Activated CD4-positive, alpha-beta memory T cell treated with anti-CD3 and anti-CD28 coated beads for 36 hours (primary cell): ENCODE data around the gene ADAM19. TPM values are rescaled to one million over a fixed set of nuclear protein-coding genes. Genes with fewer than 3 reads are reported as not detected.
A peak's percentile ranks its signal among the peaks of the same experiment; 100 is the strongest.

ENCODE experiments used
- CTCF ChIA-PET: fragments of 350-600 bp; sonication (Branson Sonifier 250); formaldehyde crosslinking; loops from one replicate; lab custom pipeline; 2021; ENCODE audit warnings: antibody characterized with exemption, inconsistent platforms; lab: Charles Lee
- POLR2A ChIA-PET: fragments of 350-600 bp; sonication (Branson Sonifier 250); formaldehyde crosslinking; loops from one replicate; lab custom pipeline; 2021; ENCODE audit warnings: antibody characterized with exemption; lab: Charles Lee
- DNase-seq: peaks from one replicate; pipeline ENCODE4 v3.0.0-alpha.2; 2020
- H3K27ac Mint-ChIP-seq: one replicate; pipeline ENCODE4 v1.8.0; 2021; ENCODE audit warnings: mixed read lengths
- H3K27me3 Mint-ChIP-seq: one replicate; pipeline ENCODE4 v1.8.0; 2021; ENCODE audit warnings: mixed read lengths
- H3K36me3 Mint-ChIP-seq: one replicate; pipeline ENCODE4 v1.8.0; 2021; ENCODE audit warnings: mixed read lengths
- H3K4me1 Mint-ChIP-seq: one replicate; pipeline ENCODE4 v1.8.0; 2021; ENCODE audit warnings: low read depth, mixed read lengths
- H3K4me3 Mint-ChIP-seq: one replicate; pipeline ENCODE4 v1.8.0; 2021; ENCODE audit warnings: mild to moderate bottlenecking, mixed read lengths
- H3K9me3 Mint-ChIP-seq: one replicate; pipeline ENCODE4 v1.8.0; 2021; ENCODE audit warnings: mixed read lengths
- intact Hi-C: fragments of 100-400 bp; cut with micrococcal nuclease; formaldehyde crosslinking; loops from one replicate; pipeline ENCODE4 v1.15.1; 2023
- total RNA-seq, 2 experiments: library from RNA; stranded (reverse); gene quantifications; one replicate each; pipeline ENCODE4 v1.2.3, GENCODE V29; 2021

ADAM19 gene
- total RNA-seq, 2 experiments from 2014 or later: 107 to 111 TPM

GRCh38 chr5:157511651-157512644, 63.6 kb downstream of the ADAM19 start:
- no peak overlapping the region for H3K4me3 Mint-ChIP-seq
- intact Hi-C loops: no loop called here
- H3K9me3 Mint-ChIP-seq: no peaks in the 10 kb centered on the region
- peaks cover 74% of the 10 kb centered on the region for H3K36me3 Mint-ChIP-seq
- DNase-seq: peak; percentile 77
- POLR2A ChIA-PET: interaction anchor here (1.2 kb wide), 1 partner anchor 22 kb away, joined by 3 read pairs; no protein-coding TSS in a partner anchor
- H3K27me3 Mint-ChIP-seq: no peaks in the 10 kb centered on the region
- no peak overlapping the region for H3K27ac Mint-ChIP-seq
- CTCF ChIA-PET: no interaction called here
- peaks cover 47% of the 10 kb centered on the region for H3K4me1 Mint-ChIP-seq

- ChIA-PET POLR2A (no interaction called here), CTCF (no interaction called here)
- Mint-ChIP-seq H3K27me3 (no peaks in the 10 kb centered on the region), H3K27ac (no peak overlapping the region), H3K9me3 (no peaks in the 10 kb centered on the region), H3K36me3 (peaks cover 79% of the 10 kb centered on the region), H3K4me3 (no peak overlapping the region), H3K4me1 (peaks cover 46% of the 10 kb centered on the region)
- no peak for DNase-seq
- intact Hi-C loops: no loop called here
These were observed 64.9 kb downstream of the ADAM19 start for GRCh38 chr5:157510682-157511081.

- Mint-ChIP-seq H3K27ac (peak overlapping the region; percentile 58), H3K9me3 (no peaks in the 10 kb centered on the region), H3K4me3 (no peak overlapping the region), H3K27me3 (no peaks in the 10 kb centered on the region), H3K36me3 (peaks cover 80% of the 10 kb centered on the region), H3K4me1 (peaks cover 44% of the 10 kb centered on the region)
- intact Hi-C loops: no loop called here
- no peak for DNase-seq
- CTCF ChIA-PET: no interaction called here
- POLR2A ChIA-PET: interaction anchor here (0.8 to 1.1 kb wide), 2 partner anchors 37 to 59 kb away, joined by 3 read pairs; no protein-coding TSS in a partner anchor
These were observed 66.0 kb downstream of the ADAM19 start for GRCh38 chr5:157509587-157509986.

GRCh38 chr5:157509093-157509492, 66.5 kb downstream of the ADAM19 start:
- no peak for DNase-seq
- intact Hi-C loops: no loop called here
- Mint-ChIP-seq H3K36me3 (peaks cover 83% of the 10 kb centered on the region), H3K4me1 (peaks cover 44% of the 10 kb centered on the region), H3K4me3 (no peak overlapping the region), H3K27ac (peak overlapping the region; percentile 4), H3K9me3 (no peaks in the 10 kb centered on the region), H3K27me3 (no peaks in the 10 kb centered on the region)
- POLR2A ChIA-PET: interaction anchor here (1.1 kb wide), 1 partner anchor 37 kb away, joined by 3 read pairs; no protein-coding TSS in a partner anchor
- CTCF ChIA-PET: no interaction called here

GRCh38 chr5:157506981-157507780, 68.4 kb downstream of the ADAM19 start:
- H3K36me3 Mint-ChIP-seq: peaks cover 82% of the 10 kb centered on the region
- no peaks in the 10 kb centered on the region for H3K27me3 Mint-ChIP-seq
- CTCF ChIA-PET: interaction anchor here (1.1 kb wide), 1 partner anchor 212 kb away, joined by 3 read pairs; no protein-coding TSS in a partner anchor
- no peak overlapping the region for H3K27ac Mint-ChIP-seq
- POLR2A ChIA-PET: interaction anchor here (0.6 kb wide), 1 partner anchor 9 kb away, joined by 4 read pairs; no protein-coding TSS in a partner anchor
- DNase-seq: no peak
- peaks cover 44% of the 10 kb centered on the region for H3K4me1 Mint-ChIP-seq
- intact Hi-C loops: no loop called here
- H3K9me3 Mint-ChIP-seq: no peaks in the 10 kb centered on the region
- no peak overlapping the region for H3K4me3 Mint-ChIP-seq

- no peak for DNase-seq
- Mint-ChIP-seq H3K4me1 (peaks cover 34% of the 10 kb centered on the region), H3K36me3 (peaks cover 82% of the 10 kb centered on the region), H3K9me3 (no peaks in the 10 kb centered on the region), H3K27me3 (no peaks in the 10 kb centered on the region), H3K27ac (no peak overlapping the region), H3K4me3 (no peak overlapping the region)
- intact Hi-C loops: no loop called here
- ChIA-PET CTCF (interaction anchor here (1.1 kb wide), 1 partner anchor 213 kb away, joined by 3 read pairs; no protein-coding TSS in a partner anchor), POLR2A (no interaction called here)
These were observed 69.4 kb downstream of the ADAM19 start for GRCh38 chr5:157506066-157506590.

- peaks cover 83% of the 10 kb centered on the region for H3K36me3 Mint-ChIP-seq
- no peaks in the 10 kb centered on the region for H3K9me3 Mint-ChIP-seq
- H3K27ac Mint-ChIP-seq: no peak overlapping the region
- DNase-seq: no peak
- no peaks in the 10 kb centered on the region for H3K27me3 Mint-ChIP-seq
- ChIA-PET POLR2A (no interaction called here), CTCF (no interaction called here)
- H3K4me3 Mint-ChIP-seq: no peak overlapping the region
- intact Hi-C loops: no loop called here
- peaks cover 33% of the 10 kb centered on the region for H3K4me1 Mint-ChIP-seq
These were observed 70.1 kb downstream of the ADAM19 start for GRCh38 chr5:157505496-157505895.

GRCh38 chr5:157504053-157504452, 71.5 kb downstream of the ADAM19 start:
- DNase-seq: no peak
- intact Hi-C loops: no loop called here
- Mint-ChIP-seq H3K27me3 (no peaks in the 10 kb centered on the region), H3K4me1 (peaks cover 25% of the 10 kb centered on the region), H3K27ac (no peak overlapping the region), H3K9me3 (no peaks in the 10 kb centered on the region), H3K4me3 (no peak overlapping the region), H3K36me3 (peaks cover 79% of the 10 kb centered on the region)
- CTCF ChIA-PET: no interaction called here
- POLR2A ChIA-PET: interaction anchor here (0.6 kb wide), 1 partner anchor 90 kb away, joined by 6 read pairs; no protein-coding TSS in a partner anchor

GRCh38 chr5:157502143-157502647, 73.4 kb downstream of the ADAM19 start:
- no peak for DNase-seq
- H3K4me3 Mint-ChIP-seq: no peak overlapping the region
- ChIA-PET POLR2A (no interaction called here), CTCF (no interaction called here)
- peaks cover 67% of the 10 kb centered on the region for H3K36me3 Mint-ChIP-seq
- H3K9me3 Mint-ChIP-seq: no peaks in the 10 kb centered on the region
- intact Hi-C loops: no loop called here
- H3K27me3 Mint-ChIP-seq: no peaks in the 10 kb centered on the region
- H3K27ac Mint-ChIP-seq: no peak overlapping the region
- H3K4me1 Mint-ChIP-seq: peaks cover 18% of the 10 kb centered on the region

GRCh38 chr5:157497875-157498611, 77.5 kb downstream of the ADAM19 start:
- peaks cover 51% of the 10 kb centered on the region for H3K36me3 Mint-ChIP-seq
- POLR2A ChIA-PET: no interaction called here
- peaks cover 9% of the 10 kb centered on the region for H3K4me1 Mint-ChIP-seq
- H3K27ac Mint-ChIP-seq: no peak overlapping the region
- DNase-seq: no peak
- no peaks in the 10 kb centered on the region for H3K9me3 Mint-ChIP-seq
- intact Hi-C loops: no loop called here
- no peak overlapping the region for H3K4me3 Mint-ChIP-seq
- no peaks in the 10 kb centered on the region for H3K27me3 Mint-ChIP-seq
- CTCF ChIA-PET: interaction anchor here (0.6 kb wide), 1 partner anchor 264 kb away, joined by 4 read pairs; no protein-coding TSS in a partner anchor

- intact Hi-C loops: no loop called here
- Mint-ChIP-seq H3K4me1 (peaks cover 4% of the 10 kb centered on the region), H3K27ac (no peak overlapping the region), H3K36me3 (peaks cover 49% of the 10 kb centered on the region), H3K4me3 (no peak overlapping the region), H3K9me3 (no peaks in the 10 kb centered on the region), H3K27me3 (no peaks in the 10 kb centered on the region)
- ChIA-PET POLR2A (interaction anchor here (1.2 kb wide), 1 partner anchor 21 kb away, joined by 3 read pairs; no protein-coding TSS in a partner anchor), CTCF (interaction anchor here (0.7 to 0.9 kb wide), 2 partner anchors 199 to 246 kb away, joined by 3 to 4 read pairs; no protein-coding TSS in a partner anchor)
- no peak for DNase-seq
These were observed 78.7 kb downstream of the ADAM19 start for GRCh38 chr5:157496864-157497263.
